ENCODE measurements around the gene PIK3C2G.

PIK3C2G gene

DNA sequence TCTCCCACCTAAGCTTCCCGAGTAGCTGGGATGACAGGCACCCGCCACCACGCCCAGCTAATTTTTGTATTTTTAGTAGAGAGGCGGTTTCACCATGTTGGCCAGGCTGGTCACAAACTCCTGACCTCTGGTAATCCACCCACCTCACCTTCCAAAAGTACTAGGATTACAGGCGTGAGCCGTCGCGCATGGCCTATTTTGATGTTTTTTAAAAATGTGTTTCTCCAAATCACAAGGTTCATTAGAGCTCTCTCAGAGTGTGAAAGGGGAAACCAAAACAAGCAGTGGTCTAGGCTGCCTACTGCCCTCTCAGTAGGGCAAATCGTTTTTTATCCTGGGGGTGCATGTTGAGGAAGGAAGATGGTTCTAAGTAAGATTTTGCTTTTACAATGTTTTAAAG is 211.5 kb downstream of the PIK3C2G start:
- WGBS (ENCODE audit: insufficient coverage), result 98% methylated on average over 8 of the region's 9 CpGs
- no peak for DNase-seq
- Histone ChIP-seq H3K27me3 (replicated peaks in 2 of 5; ENCODE audit: control insufficient read depth in 4 of 5, insufficient read depth in 5 of 5, low read length in 4 of 5) (no peaks in the 10 kb centered on the region), H3K36me3 (ENCODE audit: control insufficient read depth in 4 of 4, insufficient read depth in 4 of 4, low read length in 3 of 4) (no peaks in the 10 kb centered on the region), H3K27ac (ENCODE audit: insufficient read depth in 1 of 2, low read depth in 1 of 2, low read length in 2 of 2, poor library complexity in 1 of 2, severe bottlenecking in 2 of 2) (no peak overlapping the region), H3K4me3 (ENCODE audit: control insufficient read depth in 1 of 7, extremely low read depth in 1 of 7, insufficient read depth in 4 of 7, low read depth in 2 of 7, low read length in 6 of 7) (no peak overlapping the region), H3K4me1 (ENCODE audit: control extremely low read depth in 1 of 4, control insufficient read depth in 4 of 4, insufficient read depth in 4 of 4, low read length in 3 of 4) (no peaks in the 10 kb centered on the region), H3K9me3 (ENCODE audit: control extremely low read depth in 1 of 5, control insufficient read depth in 4 of 5, insufficient read depth in 2 of 5, low read depth in 1 of 5, low read length in 4 of 5) (no peaks in the 10 kb centered on the region)
- ChIA-PET POLR2A (no interaction called here), CTCF (no interaction called here)

GRCh38 chr12:18476861-18477260 is 215.5 kb downstream of the PIK3C2G start:
- Histone ChIP-seq H3K27me3 (replicated peaks in 2 of 5; ENCODE audit: control insufficient read depth in 4 of 5, insufficient read depth in 5 of 5, low read length in 4 of 5) (peaks cover 0 to 2% (median 0%) of the 10 kb centered on the region in 5 experiments), H3K4me3 (ENCODE audit: control insufficient read depth in 1 of 7, extremely low read depth in 1 of 7, insufficient read depth in 4 of 7, low read depth in 2 of 7, low read length in 6 of 7) (no peak overlapping the region), H3K9me3 (ENCODE audit: control extremely low read depth in 1 of 5, control insufficient read depth in 4 of 5, insufficient read depth in 2 of 5, low read depth in 1 of 5, low read length in 4 of 5) (no peaks in the 10 kb centered on the region), H3K4me1 (ENCODE audit: control extremely low read depth in 1 of 4, control insufficient read depth in 4 of 4, insufficient read depth in 4 of 4, low read length in 3 of 4) (no peaks in the 10 kb centered on the region), H3K36me3 (ENCODE audit: control insufficient read depth in 4 of 4, insufficient read depth in 4 of 4, low read length in 3 of 4) (no peaks in the 10 kb centered on the region), H3K27ac (ENCODE audit: insufficient read depth in 1 of 2, low read depth in 1 of 2, low read length in 2 of 2, poor library complexity in 1 of 2, severe bottlenecking in 2 of 2) (no peak overlapping the region)
- CTCF ChIA-PET, result interaction anchor here (0.7 kb wide), 1 partner anchor 22 kb away, joined by 4 read pairs; no protein-coding TSS in a partner anchor
- WGBS (ENCODE audit: insufficient coverage), result 91% methylated on average over 3 of the region's 4 CpGs
- POLR2A ChIA-PET, result no interaction called here
- DNase-seq, result no peak

DNA sequence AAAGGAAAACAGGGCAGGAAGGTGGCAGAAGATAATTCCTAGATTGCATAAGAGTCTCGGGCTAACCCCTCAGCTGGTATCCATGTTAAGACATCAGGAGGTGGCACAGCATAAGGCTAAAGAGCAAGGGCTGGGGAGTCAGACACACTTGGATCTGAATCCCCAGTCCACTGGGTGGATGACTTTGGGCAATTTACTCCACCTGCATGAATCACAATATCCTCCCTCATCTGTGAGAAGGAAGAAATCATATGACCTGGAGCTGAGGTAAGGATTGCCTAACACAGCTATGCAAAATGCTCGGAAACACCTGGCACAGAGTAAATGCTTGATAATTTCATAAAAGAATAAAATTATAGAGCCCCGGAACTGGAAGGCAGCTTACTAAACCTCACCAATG is 217.9 kb downstream of the PIK3C2G start:
- H3K27me3 ChIP-seq (replicated peaks in 2 of 5; ENCODE audit: control insufficient read depth in 4 of 5, insufficient read depth in 5 of 5, low read length in 4 of 5), result peaks cover 0 to 2% (median 0%) of the 10 kb centered on the region in 5 experiments
- WGBS (ENCODE audit: insufficient coverage), result 92% methylated on average over 1 of the region's 3 CpGs
- H3K36me3 ChIP-seq (ENCODE audit: control insufficient read depth in 4 of 4, insufficient read depth in 4 of 4, low read length in 3 of 4), result no peaks in the 10 kb centered on the region
- H3K4me3 ChIP-seq (ENCODE audit: control insufficient read depth in 1 of 7, extremely low read depth in 1 of 7, insufficient read depth in 4 of 7, low read depth in 2 of 7, low read length in 6 of 7), result no peak overlapping the region
- H3K4me1 ChIP-seq (ENCODE audit: control extremely low read depth in 1 of 4, control insufficient read depth in 4 of 4, insufficient read depth in 4 of 4, low read length in 3 of 4), result no peaks in the 10 kb centered on the region
- ChIA-PET CTCF (no interaction called here), POLR2A (no interaction called here)
- H3K9me3 ChIP-seq (ENCODE audit: control extremely low read depth in 1 of 5, control insufficient read depth in 4 of 5, insufficient read depth in 2 of 5, low read depth in 1 of 5, low read length in 4 of 5), result no peaks in the 10 kb centered on the region
- no peak overlapping the region for H3K27ac ChIP-seq (ENCODE audit: insufficient read depth in 1 of 2, low read depth in 1 of 2, low read length in 2 of 2, poor library complexity in 1 of 2, severe bottlenecking in 2 of 2)
- DNase-seq, result no peak

- Histone ChIP-seq H3K27me3 (replicated peaks in 2 of 5; ENCODE audit: control insufficient read depth in 4 of 5, insufficient read depth in 5 of 5, low read length in 4 of 5) (peaks cover 0 to 2% (median 0%) of the 10 kb centered on the region in 5 experiments), H3K4me3 (ENCODE audit: control insufficient read depth in 1 of 7, extremely low read depth in 1 of 7, insufficient read depth in 4 of 7, low read depth in 2 of 7, low read length in 6 of 7) (no peak overlapping the region), H3K4me1 (ENCODE audit: control extremely low read depth in 1 of 4, control insufficient read depth in 4 of 4, insufficient read depth in 4 of 4, low read length in 3 of 4) (no peaks in the 10 kb centered on the region), H3K9me3 (ENCODE audit: control extremely low read depth in 1 of 5, control insufficient read depth in 4 of 5, insufficient read depth in 2 of 5, low read depth in 1 of 5, low read length in 4 of 5) (no peaks in the 10 kb centered on the region), H3K27ac (ENCODE audit: insufficient read depth in 1 of 2, low read depth in 1 of 2, low read length in 2 of 2, poor library complexity in 1 of 2, severe bottlenecking in 2 of 2) (no peak overlapping the region), H3K36me3 (ENCODE audit: control insufficient read depth in 4 of 4, insufficient read depth in 4 of 4, low read length in 3 of 4) (no peaks in the 10 kb centered on the region)
- POLR2A ChIA-PET, result no interaction called here
- CTCF ChIA-PET, result no interaction called here
- WGBS (ENCODE audit: insufficient coverage), result no CpG with 5 or more reads among the region's 2 CpGs
- DNase-seq, result no peak
Observed at GRCh38 chr12:18482601-18483120, 221.3 kb downstream of the PIK3C2G start.

- no peaks in the 10 kb centered on the region for H3K9me3 ChIP-seq (ENCODE audit: control extremely low read depth in 1 of 5, control insufficient read depth in 4 of 5, insufficient read depth in 2 of 5, low read depth in 1 of 5, low read length in 4 of 5)
- H3K4me1 ChIP-seq (ENCODE audit: control extremely low read depth in 1 of 4, control insufficient read depth in 4 of 4, insufficient read depth in 4 of 4, low read length in 3 of 4), result no peaks in the 10 kb centered on the region
- no peak for DNase-seq
- H3K27me3 ChIP-seq (replicated peaks in 2 of 5; ENCODE audit: control insufficient read depth in 4 of 5, insufficient read depth in 5 of 5, low read length in 4 of 5), result peaks cover 0 to 2% (median 0%) of the 10 kb centered on the region in 5 experiments
- no peaks in the 10 kb centered on the region for H3K36me3 ChIP-seq (ENCODE audit: control insufficient read depth in 4 of 4, insufficient read depth in 4 of 4, low read length in 3 of 4)
- WGBS (ENCODE audit: insufficient coverage), result 94% methylated on average over 3 of the region's 3 CpGs
- H3K27ac ChIP-seq (ENCODE audit: insufficient read depth in 1 of 2, low read depth in 1 of 2, low read length in 2 of 2, poor library complexity in 1 of 2, severe bottlenecking in 2 of 2), result no peak overlapping the region
- no peak overlapping the region for H3K4me3 ChIP-seq (ENCODE audit: control insufficient read depth in 1 of 7, extremely low read depth in 1 of 7, insufficient read depth in 4 of 7, low read depth in 2 of 7, low read length in 6 of 7)
- ChIA-PET CTCF (no interaction called here), POLR2A (no interaction called here)
Observed at GRCh38 chr12:18483698-18484325, 222.5 kb downstream of the PIK3C2G start.

GRCh38 chr12:18486036-18486435 is 224.7 kb downstream of the PIK3C2G start:
- H3K36me3 ChIP-seq (ENCODE audit: control insufficient read depth in 4 of 4, insufficient read depth in 4 of 4, low read length in 3 of 4), result no peaks in the 10 kb centered on the region
- H3K4me1 ChIP-seq (ENCODE audit: control extremely low read depth in 1 of 4, control insufficient read depth in 4 of 4, insufficient read depth in 4 of 4, low read length in 3 of 4), result no peaks in the 10 kb centered on the region
- H3K27ac ChIP-seq (ENCODE audit: insufficient read depth in 1 of 2, low read depth in 1 of 2, low read length in 2 of 2, poor library complexity in 1 of 2, severe bottlenecking in 2 of 2), result no peak overlapping the region
- POLR2A ChIA-PET, result no interaction called here
- no peaks in the 10 kb centered on the region for H3K27me3 ChIP-seq (replicated peaks in 2 of 5; ENCODE audit: control insufficient read depth in 4 of 5, insufficient read depth in 5 of 5, low read length in 4 of 5)
- WGBS (ENCODE audit: insufficient coverage), result no CpG with 5 or more reads among the region's 2 CpGs
- H3K4me3 ChIP-seq (ENCODE audit: control insufficient read depth in 1 of 7, extremely low read depth in 1 of 7, insufficient read depth in 4 of 7, low read depth in 2 of 7, low read length in 6 of 7), result no peak overlapping the region
- H3K9me3 ChIP-seq (ENCODE audit: control extremely low read depth in 1 of 5, control insufficient read depth in 4 of 5, insufficient read depth in 2 of 5, low read depth in 1 of 5, low read length in 4 of 5), result no peaks in the 10 kb centered on the region
- no peak for DNase-seq
- CTCF ChIA-PET, result no interaction called here

- Histone ChIP-seq H3K9me3 (ENCODE audit: control extremely low read depth in 1 of 5, control insufficient read depth in 4 of 5, insufficient read depth in 2 of 5, low read depth in 1 of 5, low read length in 4 of 5) (no peaks in the 10 kb centered on the region), H3K27me3 (replicated peaks in 2 of 5; ENCODE audit: control insufficient read depth in 4 of 5, insufficient read depth in 5 of 5, low read length in 4 of 5) (no peaks in the 10 kb centered on the region), H3K4me1 (ENCODE audit: control extremely low read depth in 1 of 4, control insufficient read depth in 4 of 4, insufficient read depth in 4 of 4, low read length in 3 of 4) (no peaks in the 10 kb centered on the region), H3K4me3 (ENCODE audit: control insufficient read depth in 1 of 7, extremely low read depth in 1 of 7, insufficient read depth in 4 of 7, low read depth in 2 of 7, low read length in 6 of 7) (no peak overlapping the region), H3K36me3 (ENCODE audit: control insufficient read depth in 4 of 4, insufficient read depth in 4 of 4, low read length in 3 of 4) (no peaks in the 10 kb centered on the region), H3K27ac (ENCODE audit: insufficient read depth in 1 of 2, low read depth in 1 of 2, low read length in 2 of 2, poor library complexity in 1 of 2, severe bottlenecking in 2 of 2) (no peak overlapping the region)
- ChIA-PET CTCF (no interaction called here), POLR2A (no interaction called here)
- DNase-seq, result no peak
- no CpG with 5 or more reads among the region's 3 CpGs for WGBS (ENCODE audit: insufficient coverage)
Observed at GRCh38 chr12:18487509-18487908, 226.2 kb downstream of the PIK3C2G start.

Data from common myeloid progenitor, CD34-positive (primary cell).